Neural cell (in vitro differentiated cells): ENCODE results near the gene KCNQ5. TPM values are rescaled to one million over a fixed set of nuclear protein-coding genes. Genes with fewer than 3 reads are reported as not detected.

ENCODE experiments used
- H2AFZ ChIP-seq: fragments of 200-600, 300-800 bp; sonication (generic), shearing (Covaris generic); 2 replicates; pipeline ENCODE4 v1.6.0; 2014; ENCODE audit warnings: low read depth, mild to moderate bottlenecking, antibody characterized with exemption, low read length, moderate library complexity
- H3F3A ChIP-seq: fragments of 200-600 bp; shearing (Covaris generic); 2 replicates; pipeline ENCODE4 v1.6.1; 2016; ENCODE audit warnings: mild to moderate bottlenecking, moderate library complexity, mixed read lengths, antibody characterized with exemption, low read length; ENCODE audit not compliant: insufficient read depth, poor library complexity, severe bottlenecking
- H3K27ac ChIP-seq: fragments of 200-600, 300-800 bp; sonication (generic), shearing (Covaris generic); 2 replicates; pipeline ENCODE4 v1.5.1; 2014; ENCODE audit warnings: mild to moderate bottlenecking, low read length, moderate library complexity
- H3K27me3 ChIP-seq: fragments of 300-800, 200-600 bp; sonication (generic), shearing (Covaris generic); 2 replicates; pipeline ENCODE4 v1.6.0; 2014; ENCODE audit warnings: mild to moderate bottlenecking, low read depth, low read length, moderate library complexity; ENCODE audit not compliant: insufficient read depth
- H3K36me3 ChIP-seq: fragments of 300-800, 200-600 bp; sonication (generic), shearing (Covaris generic); 2 replicates; pipeline ENCODE4 v1.5.1; 2014; ENCODE audit warnings: mild to moderate bottlenecking, antibody characterized with exemption, low read length, moderate library complexity; ENCODE audit not compliant: insufficient read depth
- H3K4me2 ChIP-seq: fragments of 300-800, 200-600 bp; sonication (generic), shearing (Covaris generic); 2 replicates; pipeline ENCODE4 v1.6.0; 2014; ENCODE audit warnings: mild to moderate bottlenecking, low read length
- H3K4me3 ChIP-seq: fragments of 300-800, 200-600 bp; sonication (generic), shearing (Covaris generic); 2 replicates; pipeline ENCODE4 v1.5.1; 2014; ENCODE audit warnings: mild to moderate bottlenecking, low read length, moderate library complexity
- H3K79me2 ChIP-seq: fragments of 200-600 bp; shearing (Covaris generic); replicated peaks from 2 replicates; pipeline ENCODE4 v1.6.0; 2014; ENCODE audit warnings: mild to moderate bottlenecking, low read length, moderate library complexity; ENCODE audit not compliant: insufficient read depth
- H3K9ac ChIP-seq: fragments of 300-800, 200-600 bp; sonication (generic), shearing (Covaris generic); 2 replicates; pipeline ENCODE4 v1.6.1; 2016; ENCODE audit warnings: mild to moderate bottlenecking, low read length, mixed read lengths
- H3K9me2 ChIP-seq: fragments of 200-600 bp; shearing (Covaris generic); 2 replicates; pipeline ENCODE4 v1.6.1; 2016; ENCODE audit warnings: mild to moderate bottlenecking, low read length, mixed read lengths; ENCODE audit not compliant: insufficient read depth
- H3K9me3 ChIP-seq: fragments of 200-600, 300-800 bp; sonication (generic), shearing (Covaris generic); 2 replicates; pipeline ENCODE4 v1.6.1; 2016; ENCODE audit warnings: mild to moderate bottlenecking, mixed run types, low read length, moderate library complexity, mixed read lengths
- H4K20me1 ChIP-seq: fragments of 200-600 bp; shearing (Covaris generic); 2 replicates; pipeline ENCODE4 v1.6.1; 2016; ENCODE audit warnings: mild to moderate bottlenecking, mixed run types; ENCODE audit not compliant: insufficient read depth
- EP300 ChIP-seq: fragments of 450-650 bp; conservative IDR thresholded peaks from 2 replicates; pipeline ENCODE4 v1.6.1; 2014; ENCODE audit warnings: antibody characterized with exemption, mild to moderate bottlenecking, moderate library complexity; ENCODE audit not compliant: poor library complexity, severe bottlenecking
- EZH2 ChIP-seq: fragments of 200-600, 300-800 bp; shearing (Covaris generic), sonication (generic); IDR thresholded peaks from 2 replicates; pipeline ENCODE4 v1.6.1; 2014; ENCODE audit warnings: antibody characterized with exemption, low read length, borderline replicate concordance, mild to moderate bottlenecking; ENCODE audit not compliant: insufficient read depth, poor library complexity, severe bottlenecking
- MXI1 ChIP-seq: fragments of 450-650 bp; conservative IDR thresholded peaks from 2 replicates; pipeline ENCODE4 v1.6.1; 2014; ENCODE audit warnings: antibody characterized with exemption, mild to moderate bottlenecking; ENCODE audit not compliant: poor library complexity, severe bottlenecking
- POLR2AphosphoS5 ChIP-seq: IDR thresholded peaks from 2 replicates; pipeline ENCODE4 v1.6.1; 2012
- RAD21 ChIP-seq: fragments of 450-650 bp; conservative IDR thresholded peaks from 2 replicates; pipeline ENCODE4 v1.6.1; 2014; ENCODE audit warnings: antibody characterized with exemption, mild to moderate bottlenecking, moderate library complexity
- SMC3 ChIP-seq: fragments of 450-650 bp; conservative IDR thresholded peaks from 2 replicates; pipeline ENCODE4 v1.6.1; 2014; ENCODE audit warnings: antibody characterized with exemption, mild to moderate bottlenecking, moderate library complexity; ENCODE audit not compliant: poor library complexity
- TAF1 ChIP-seq: IDR thresholded peaks from 2 replicates; pipeline ENCODE4 v1.6.1; 2012; ENCODE audit warnings: low read depth
- polyA plus RNA-seq: library from polyadenylated mRNA; depleted of rRNA; stranded (reverse); fragments of >200 nt; gene quantifications from 2 replicates; pipeline ENCODE4 v1.2.3, GENCODE V29; 2014
- TF ChIP-seq, protein P1 (sequence below): IDR thresholded peaks from 2 replicates; pipeline ENCODE4 v1.6.1; 2012; ENCODE audit warnings: borderline replicate concordance
- TF ChIP-seq, protein P2 (sequence below): fragments of 450-650 bp; IDR thresholded peaks from 2 replicates; pipeline ENCODE4 v1.5.1; 2014; ENCODE audit warnings: antibody characterized with exemption, mild to moderate bottlenecking, moderate library complexity; ENCODE audit not compliant: poor library complexity, severe bottlenecking

KCNQ5 gene
- polyA plus RNA-seq, 1 donor from 2014 or later: 0.30 TPM

DNA sequence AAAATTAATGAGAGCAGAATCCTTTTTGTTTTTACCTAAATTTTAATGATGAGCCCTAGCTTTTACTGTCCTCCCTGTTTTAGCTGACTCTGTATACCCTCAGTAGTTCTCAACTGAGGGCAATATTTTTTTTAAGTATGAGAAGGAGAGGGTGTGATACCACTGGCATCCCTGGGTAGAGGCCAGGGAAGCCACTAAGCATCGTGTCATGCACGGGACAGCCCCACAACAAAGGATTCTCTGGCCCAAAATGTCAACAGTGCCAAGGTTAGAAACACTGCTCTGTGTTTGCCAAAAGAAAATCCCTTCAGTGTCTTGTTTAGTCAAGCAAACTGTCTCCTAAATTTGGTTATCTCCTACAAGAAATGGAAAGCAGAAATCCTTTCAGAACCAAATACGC, 210.4 kb downstream of the KCNQ5 start:
- Histone ChIP-seq H2AFZ (no peak overlapping the region), H4K20me1 (no peaks in the 10 kb centered on the region), H3K79me2 (no peaks in the 10 kb centered on the region), H3K4me2 (no peak overlapping the region), H3K4me3 (no peak overlapping the region), H3K9ac (no peak overlapping the region), H3K27me3 (no peaks in the 10 kb centered on the region), H3K36me3 (no peaks in the 10 kb centered on the region), H3F3A (no peaks in the 10 kb centered on the region), H3K9me3 (no peaks in the 10 kb centered on the region), H3K27ac (no peak overlapping the region), H3K9me2 (no peaks in the 10 kb centered on the region)
- TF ChIP-seq POLR2AphosphoS5 (no peak), EZH2 (no peak), MXI1 (no peak), RAD21 (no peak), TAF1 (no peak), EP300 (no peak), SMC3 (no peak)
- TF ChIP-seq, protein P1, sequence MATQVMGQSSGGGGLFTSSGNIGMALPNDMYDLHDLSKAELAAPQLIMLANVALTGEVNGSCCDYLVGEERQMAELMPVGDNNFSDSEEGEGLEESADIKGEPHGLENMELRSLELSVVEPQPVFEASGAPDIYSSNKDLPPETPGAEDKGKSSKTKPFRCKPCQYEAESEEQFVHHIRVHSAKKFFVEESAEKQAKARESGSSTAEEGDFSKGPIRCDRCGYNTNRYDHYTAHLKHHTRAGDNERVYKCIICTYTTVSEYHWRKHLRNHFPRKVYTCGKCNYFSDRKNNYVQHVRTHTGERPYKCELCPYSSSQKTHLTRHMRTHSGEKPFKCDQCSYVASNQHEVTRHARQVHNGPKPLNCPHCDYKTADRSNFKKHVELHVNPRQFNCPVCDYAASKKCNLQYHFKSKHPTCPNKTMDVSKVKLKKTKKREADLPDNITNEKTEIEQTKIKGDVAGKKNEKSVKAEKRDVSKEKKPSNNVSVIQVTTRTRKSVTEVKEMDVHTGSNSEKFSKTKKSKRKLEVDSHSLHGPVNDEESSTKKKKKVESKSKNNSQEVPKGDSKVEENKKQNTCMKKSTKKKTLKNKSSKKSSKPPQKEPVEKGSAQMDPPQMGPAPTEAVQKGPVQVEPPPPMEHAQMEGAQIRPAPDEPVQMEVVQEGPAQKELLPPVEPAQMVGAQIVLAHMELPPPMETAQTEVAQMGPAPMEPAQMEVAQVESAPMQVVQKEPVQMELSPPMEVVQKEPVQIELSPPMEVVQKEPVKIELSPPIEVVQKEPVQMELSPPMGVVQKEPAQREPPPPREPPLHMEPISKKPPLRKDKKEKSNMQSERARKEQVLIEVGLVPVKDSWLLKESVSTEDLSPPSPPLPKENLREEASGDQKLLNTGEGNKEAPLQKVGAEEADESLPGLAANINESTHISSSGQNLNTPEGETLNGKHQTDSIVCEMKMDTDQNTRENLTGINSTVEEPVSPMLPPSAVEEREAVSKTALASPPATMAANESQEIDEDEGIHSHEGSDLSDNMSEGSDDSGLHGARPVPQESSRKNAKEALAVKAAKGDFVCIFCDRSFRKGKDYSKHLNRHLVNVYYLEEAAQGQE: no peak
- TF ChIP-seq, protein P2, sequence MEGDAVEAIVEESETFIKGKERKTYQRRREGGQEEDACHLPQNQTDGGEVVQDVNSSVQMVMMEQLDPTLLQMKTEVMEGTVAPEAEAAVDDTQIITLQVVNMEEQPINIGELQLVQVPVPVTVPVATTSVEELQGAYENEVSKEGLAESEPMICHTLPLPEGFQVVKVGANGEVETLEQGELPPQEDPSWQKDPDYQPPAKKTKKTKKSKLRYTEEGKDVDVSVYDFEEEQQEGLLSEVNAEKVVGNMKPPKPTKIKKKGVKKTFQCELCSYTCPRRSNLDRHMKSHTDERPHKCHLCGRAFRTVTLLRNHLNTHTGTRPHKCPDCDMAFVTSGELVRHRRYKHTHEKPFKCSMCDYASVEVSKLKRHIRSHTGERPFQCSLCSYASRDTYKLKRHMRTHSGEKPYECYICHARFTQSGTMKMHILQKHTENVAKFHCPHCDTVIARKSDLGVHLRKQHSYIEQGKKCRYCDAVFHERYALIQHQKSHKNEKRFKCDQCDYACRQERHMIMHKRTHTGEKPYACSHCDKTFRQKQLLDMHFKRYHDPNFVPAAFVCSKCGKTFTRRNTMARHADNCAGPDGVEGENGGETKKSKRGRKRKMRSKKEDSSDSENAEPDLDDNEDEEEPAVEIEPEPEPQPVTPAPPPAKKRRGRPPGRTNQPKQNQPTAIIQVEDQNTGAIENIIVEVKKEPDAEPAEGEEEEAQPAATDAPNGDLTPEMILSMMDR: no peak

- Histone ChIP-seq H4K20me1 (no peaks in the 10 kb centered on the region), H3K4me3 (no peak overlapping the region), H3K4me2 (no peak overlapping the region), H3K27ac (no peak overlapping the region), H3K27me3 (no peaks in the 10 kb centered on the region), H3K79me2 (no peaks in the 10 kb centered on the region), H3K36me3 (no peaks in the 10 kb centered on the region), H3K9ac (no peak overlapping the region), H3K9me2 (no peaks in the 10 kb centered on the region), H3K9me3 (no peaks in the 10 kb centered on the region), H2AFZ (no peak overlapping the region), H3F3A (no peaks in the 10 kb centered on the region)
- TF ChIP-seq, protein P2: no peak
- no peak for TF ChIP-seq RAD21
- no peak for TF ChIP-seq TAF1
- TF ChIP-seq, protein P1: no peak
- no peak for TF ChIP-seq POLR2AphosphoS5
- TF ChIP-seq EZH2: no peak
- no peak for TF ChIP-seq SMC3
- no peak for TF ChIP-seq EP300
- TF ChIP-seq MXI1: no peak
These were observed 213.9 kb downstream of the KCNQ5 start for GRCh38 chr6:72835749-72836148.
